AG10803 (cell line): ENCODE results near the gene DOCK4.
A peak's percentile ranks its signal among the peaks of the same experiment; 100 is the strongest.

Experiments
- DNase-seq: peaks from one replicate; pipeline ENCODE4 v3.0.0; 2010; ENCODE audit warnings: low read depth
- H3K4me3 ChIP-seq: 2 replicates; pipeline ENCODE4 v1.5.1; 2011; ENCODE audit warnings: mild to moderate bottlenecking, low read length, control low read depth
- TF ChIP-seq, protein P1 (sequence below): conservative IDR thresholded peaks from 2 replicates; pipeline ENCODE4 v1.5.1; 2011; ENCODE audit warnings: mild to moderate bottlenecking, low read length, control low read depth, inconsistent platforms

DOCK4 gene

DNA sequence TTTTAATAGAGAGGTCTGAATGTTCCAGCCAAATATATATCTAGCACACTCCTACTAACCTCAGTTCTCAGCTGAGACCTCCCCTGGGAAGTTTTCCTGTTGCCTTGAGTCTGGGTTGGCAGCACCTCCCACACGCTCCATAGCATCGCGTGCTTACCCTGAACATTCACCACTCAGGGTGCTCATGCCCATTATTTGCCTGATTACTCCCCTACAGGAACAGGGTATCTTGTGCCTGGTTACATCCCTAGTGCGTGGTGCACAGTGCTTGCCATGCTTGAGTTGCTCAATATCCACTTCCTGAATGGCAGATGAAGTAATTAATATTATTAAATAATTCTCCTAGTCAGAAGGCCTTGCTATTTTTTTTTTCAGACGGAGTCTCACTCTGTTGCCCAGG lies 374.0 kb downstream of the DOCK4 start:
- no peak overlapping the region for H3K4me3 ChIP-seq
- TF ChIP-seq, protein P1, sequence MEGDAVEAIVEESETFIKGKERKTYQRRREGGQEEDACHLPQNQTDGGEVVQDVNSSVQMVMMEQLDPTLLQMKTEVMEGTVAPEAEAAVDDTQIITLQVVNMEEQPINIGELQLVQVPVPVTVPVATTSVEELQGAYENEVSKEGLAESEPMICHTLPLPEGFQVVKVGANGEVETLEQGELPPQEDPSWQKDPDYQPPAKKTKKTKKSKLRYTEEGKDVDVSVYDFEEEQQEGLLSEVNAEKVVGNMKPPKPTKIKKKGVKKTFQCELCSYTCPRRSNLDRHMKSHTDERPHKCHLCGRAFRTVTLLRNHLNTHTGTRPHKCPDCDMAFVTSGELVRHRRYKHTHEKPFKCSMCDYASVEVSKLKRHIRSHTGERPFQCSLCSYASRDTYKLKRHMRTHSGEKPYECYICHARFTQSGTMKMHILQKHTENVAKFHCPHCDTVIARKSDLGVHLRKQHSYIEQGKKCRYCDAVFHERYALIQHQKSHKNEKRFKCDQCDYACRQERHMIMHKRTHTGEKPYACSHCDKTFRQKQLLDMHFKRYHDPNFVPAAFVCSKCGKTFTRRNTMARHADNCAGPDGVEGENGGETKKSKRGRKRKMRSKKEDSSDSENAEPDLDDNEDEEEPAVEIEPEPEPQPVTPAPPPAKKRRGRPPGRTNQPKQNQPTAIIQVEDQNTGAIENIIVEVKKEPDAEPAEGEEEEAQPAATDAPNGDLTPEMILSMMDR, result no peak
- no peak for DNase-seq

DNA sequence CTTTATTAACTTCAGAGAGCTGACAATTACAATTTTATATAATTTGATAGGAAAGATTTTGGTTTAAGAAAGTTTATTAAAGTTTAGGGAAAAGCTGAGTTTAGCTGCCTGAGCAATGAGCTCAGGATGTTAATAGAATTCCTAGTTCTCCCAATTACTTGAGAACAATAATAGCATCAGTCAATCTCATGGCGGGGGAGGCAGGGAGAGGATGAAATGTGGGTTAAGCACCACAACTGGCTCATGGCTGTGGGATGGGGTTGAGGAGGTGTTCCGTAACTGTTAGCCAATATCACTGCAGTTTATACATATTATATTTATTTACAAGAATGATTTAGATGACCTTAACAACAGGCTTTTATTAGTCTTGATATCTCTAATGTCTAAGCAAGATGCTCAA lies 377.0 kb downstream of the DOCK4 start:
- no peak overlapping the region for H3K4me3 ChIP-seq
- TF ChIP-seq, protein P1, result no peak
- no peak for DNase-seq

DNA sequence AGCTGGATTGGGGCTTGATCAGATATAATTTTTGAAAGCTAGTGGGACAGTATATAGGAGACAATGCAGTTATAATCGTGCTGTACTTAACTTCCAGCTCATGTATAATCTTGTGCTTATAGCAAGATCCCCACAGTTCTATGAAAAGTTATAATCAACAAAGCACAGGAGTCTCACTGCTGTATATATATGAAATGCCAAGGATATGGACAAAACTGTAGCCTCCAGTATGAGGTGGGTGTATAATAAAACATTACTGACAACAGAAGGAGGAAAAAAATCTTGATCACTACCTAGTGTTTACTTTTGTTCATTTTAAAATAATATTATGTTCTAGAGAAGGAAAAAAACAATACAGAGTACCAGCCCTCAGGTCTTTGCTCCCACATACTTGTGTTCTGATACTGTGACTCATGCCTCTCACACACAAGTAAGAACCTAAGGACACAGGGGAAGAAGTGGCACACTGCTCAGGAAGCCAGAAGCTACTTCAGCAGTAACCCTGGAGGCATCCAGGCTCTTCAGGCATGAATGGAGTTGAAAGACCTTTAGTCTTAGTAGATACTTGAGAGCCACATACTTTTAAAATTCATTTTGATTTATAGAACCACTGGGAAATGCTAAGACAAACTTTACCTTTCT lies 378.2 kb downstream of the DOCK4 start:
- H3K4me3 ChIP-seq, result no peak overlapping the region
- peak; percentile 44 for DNase-seq
- TF ChIP-seq, protein P1, result no peak

DNA sequence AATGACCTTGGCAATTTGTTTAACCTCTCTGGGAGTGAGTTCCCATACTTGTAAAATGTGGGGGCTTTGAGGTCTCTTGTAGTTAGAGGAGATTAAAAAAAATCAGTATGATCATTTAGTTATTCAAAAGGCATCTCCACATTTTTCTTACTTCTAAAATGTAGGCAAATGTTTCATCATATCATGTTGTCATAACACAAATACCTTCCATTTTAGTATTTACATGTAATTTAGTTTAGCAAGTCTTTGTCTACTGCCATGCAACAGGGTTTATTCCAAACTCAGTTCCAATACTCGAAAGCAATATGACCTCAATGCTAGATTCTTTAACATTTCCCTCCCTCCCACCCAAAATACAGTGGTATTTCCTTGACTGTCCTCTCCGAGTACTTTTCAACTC lies 381.2 kb downstream of the DOCK4 start:
- no peak overlapping the region for H3K4me3 ChIP-seq
- TF ChIP-seq, protein P1, result no peak
- no peak for DNase-seq

DNA sequence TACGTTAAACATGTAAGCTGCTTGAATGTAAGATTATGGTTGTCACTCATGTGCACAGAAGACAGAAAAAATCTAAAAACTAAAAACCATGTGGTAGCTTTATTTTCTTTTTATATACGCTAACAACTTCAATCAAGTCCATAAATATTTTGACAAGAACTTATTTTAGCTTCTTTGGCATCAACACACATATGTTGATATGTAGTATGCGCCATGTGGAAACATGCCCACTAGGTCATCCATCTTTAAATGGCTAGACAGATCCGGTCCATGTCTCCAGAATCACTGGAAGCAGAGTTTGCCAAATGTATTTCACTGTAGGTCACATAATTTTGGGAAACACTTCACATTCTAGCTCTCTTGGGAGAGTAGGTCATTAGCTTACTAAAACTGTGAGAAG lies 382.4 kb downstream of the DOCK4 start:
- no peak overlapping the region for H3K4me3 ChIP-seq
- no peak for DNase-seq
- TF ChIP-seq, protein P1, result no peak

DNA sequence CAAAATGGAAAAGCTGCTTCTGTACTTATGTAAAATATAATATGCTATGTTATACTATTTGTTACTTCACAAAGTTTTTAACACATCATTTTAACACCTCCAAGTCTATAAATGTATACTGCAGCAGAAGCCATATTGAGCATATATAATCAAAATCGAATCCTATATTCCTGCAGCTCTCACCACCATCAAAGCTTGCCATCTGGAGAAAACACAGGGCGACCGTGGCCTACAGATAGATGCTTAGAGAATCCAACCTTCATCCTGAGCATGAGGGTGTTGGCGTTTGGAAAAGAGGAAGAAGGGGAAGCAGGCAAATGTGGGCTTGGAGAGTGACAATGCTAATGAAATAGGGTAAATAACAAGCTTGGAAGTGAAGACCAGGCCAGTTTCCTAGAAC lies 385.2 kb downstream of the DOCK4 start:
- H3K4me3 ChIP-seq, result no peak overlapping the region
- DNase-seq, result no peak
- TF ChIP-seq, protein P1, result no peak

DNA sequence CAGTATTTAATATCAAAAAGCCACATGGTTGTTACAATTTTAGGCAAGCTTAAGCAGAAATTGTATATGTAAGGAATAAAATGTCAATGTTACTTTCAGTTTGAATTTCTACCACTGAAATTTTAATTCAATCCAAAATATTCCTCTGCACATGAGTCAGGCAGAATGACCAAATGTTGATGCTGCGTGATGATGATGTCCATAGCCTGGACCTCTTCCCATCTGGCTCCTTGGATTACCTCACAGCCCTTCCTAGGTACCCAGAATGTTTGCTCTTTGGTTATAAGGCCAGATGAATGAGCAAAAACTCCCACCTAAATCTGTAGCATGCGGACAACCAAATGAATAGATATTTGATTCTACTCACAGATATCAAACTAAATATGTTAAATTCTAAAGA lies 385.6 kb downstream of the DOCK4 start:
- TF ChIP-seq, protein P1, result no peak
- no peak overlapping the region for H3K4me3 ChIP-seq
- DNase-seq, result no peak
